ENCODE results near the gene CRYBA1. TPM values are rescaled to one million over a fixed set of nuclear protein-coding genes. Genes with fewer than 3 reads are reported as not detected.

CRYBA1 gene
- total RNA-seq (2022; extraction: Qiagen RNA extraction), result 0.27 TPM in 1 of 5 replicates, not detected in the others

GRCh38 chr17:29246628-29247027 lies at the start of gene CRYBA1:
Gene CRYBA1, plus strand, starts transcription at chr17:29246859. Its CDS starts 5 bp downstream, at chr17:29246864.

GRCh38 chr17:29293890-29294579 lies 47.4 kb downstream of the CRYBA1 start, which contains the start of gene NUFIP2:
Gene NUFIP2, minus strand, starts transcription at chr17:29294148. Its CDS starts 89 bp downstream, at chr17:29294059.

Other genes starting within 250 kb of the CRYBA1 start
- 0.10 TPM in 1 of 5 replicates, not detected in the others for gene SEZ6, start 240.8 kb upstream of the CRYBA1 start, total RNA-seq (2022; extraction: Qiagen RNA extraction)
- 0.26 to 0.28 TPM in 2 of 5 replicates, not detected in the others for gene PIPOX, start 203.7 kb upstream of the CRYBA1 start, total RNA-seq (2022; extraction: Qiagen RNA extraction)
- gene MYO18A, start 66.5 kb upstream of the CRYBA1 start, total RNA-seq (2022; extraction: Qiagen RNA extraction), result 20.5 to 26.3 TPM (median 23.2 TPM) in 5 replicates
- 46.4 to 68.9 TPM (median 53.5 TPM) in 5 replicates for gene NUFIP2, start 47.3 kb downstream of the CRYBA1 start, total RNA-seq (2022; extraction: Qiagen RNA extraction)
- 16.0 to 24.9 TPM (median 23.9 TPM) in 5 replicates for gene TAOK1, start 143.5 kb downstream of the CRYBA1 start, total RNA-seq (2022; extraction: Qiagen RNA extraction)

Measured in A549 treated with Mapracorat at 1 μM for 4 hours (cell line).